HCT116 (cell line): Measurements from ENCODE around the gene UVSSA. TPM values are rescaled to one million over a fixed set of nuclear protein-coding genes. Genes with fewer than 3 reads are reported as not detected.
A peak's percentile ranks its signal among the peaks of the same experiment; 100 is the strongest.

ENCODE experiments used
- ATAC-seq: fragments of 200-7000 bp; cut with Tn5 transposase; 2 replicates; pipeline ENCODE4 v1.9.1; 2020; ENCODE audit warnings: mild to moderate bottlenecking, moderate library complexity
- BruUV-seq: library from RNA; stranded (reverse); fragments of 400-500 nt; replicated peaks from 2 replicates; lab custom pipeline; 2021; lab: Mats Ljungman, UMichigan
- CTCF ChIA-PET: fragments of 300-600 bp; sonication (Branson Sonifier 250); formaldehyde crosslinking; loops from one replicate; lab custom pipeline; 2021; ENCODE audit warnings: antibody characterized with exemption; lab: Charles Lee
- POLR2A ChIA-PET: fragments of 300-600, 350-600 bp; sonication (Branson Sonifier 250); formaldehyde crosslinking; loops from one replicate; lab custom pipeline; 2021; ENCODE audit warnings: antibody characterized with exemption; lab: Charles Lee
- RAD21 ChIA-PET, 2 experiments: fragments of 300-600 bp; sonication (Branson Sonifier 250); formaldehyde crosslinking; loops; one replicate each; lab custom pipeline; 2023; ENCODE audit warnings: low total read pairs in 2 of 2; ENCODE audit not compliant: uncharacterized antibody in 2 of 2, unreplicated experiment in 2 of 2, low non-redundant PET in 1 of 2; lab: Charles Lee
- DNase-seq: peaks from one replicate; pipeline ENCODE4 v3.0.0-alpha.2; 2010; ENCODE audit warnings: low read depth, low spot score
- H2AFZ ChIP-seq: fragments of 200-600 bp; shearing (Covaris generic), sonication (generic); 2 replicates; pipeline ENCODE4 v1.6.1; 2017; ENCODE audit warnings: low read depth, mixed run types, mixed read lengths, antibody characterized with exemption, low read length; ENCODE audit not compliant: poor library complexity, severe bottlenecking
- H3K27ac ChIP-seq: 2 replicates; pipeline ENCODE4 v1.5.1; 2012; ENCODE audit warnings: low read depth, low read length
- H3K27me3 ChIP-seq: fragments of 200-600 bp; sonication (generic); 2 replicates; pipeline ENCODE4 v1.6.1; 2016; ENCODE audit warnings: mixed run types, low read length, mixed read lengths; ENCODE audit not compliant: insufficient read depth
- H3K36me3 ChIP-seq, 2 experiments: fragments of 200-500 bp in 1 of 2; fragments of 200-600 bp in 1 of 2; sonication (Bioruptor generic) in 1 of 2; sonication (generic) in 1 of 2; 2 replicates each; pipeline versions ENCODE4 v1.5.1 to v1.6.1; 2014 to 2016; ENCODE audit warnings: low read length in 2 of 2, inconsistent platforms in 1 of 2, mixed read lengths in 1 of 2, mixed run types in 1 of 2; ENCODE audit not compliant: insufficient read depth in 2 of 2, control insufficient read depth in 1 of 2
- H3K4me1 ChIP-seq, 2 experiments: fragments of 200-600 bp in 1 of 2; sonication (generic) in 1 of 2; 2 replicates each; pipeline versions ENCODE4 v1.5.1 to v1.6.1; 2012 to 2017; ENCODE audit warnings: low read length in 2 of 2, inconsistent platforms in 1 of 2, mild to moderate bottlenecking in 1 of 2, mixed read lengths in 1 of 2, mixed run types in 1 of 2, moderate library complexity in 1 of 2; ENCODE audit not compliant: insufficient read depth in 2 of 2, control insufficient read depth in 1 of 2
- H3K4me2 ChIP-seq: fragments of 200-600 bp; sonication (generic); 2 replicates; pipeline ENCODE4 v1.6.1; 2017; ENCODE audit warnings: mixed run types, low read length, mixed read lengths
- H3K4me3 ChIP-seq, 2 experiments: fragments of 200-600 bp in 1 of 2; sonication (generic) in 1 of 2; replicated peaks in 1 of 2; 2 replicates each; pipeline ENCODE4 v1.5.1; 2011 to 2016; ENCODE audit warnings: low read length in 2 of 2, control low read depth in 1 of 2, low read depth in 1 of 2, mild to moderate bottlenecking in 1 of 2, mixed read lengths in 1 of 2, mixed run types in 1 of 2
- H3K79me2 ChIP-seq: fragments of 200-600 bp; sonication (generic); 2 replicates; pipeline ENCODE4 v1.6.1; 2017; ENCODE audit warnings: mild to moderate bottlenecking, mixed run types, low read length, moderate library complexity, mixed read lengths; ENCODE audit not compliant: insufficient read depth
- H3K9ac ChIP-seq: fragments of 200-600 bp; sonication (generic); 2 replicates; pipeline ENCODE4 v1.6.1; 2016; ENCODE audit warnings: low read length, mixed read lengths
- H3K9me2 ChIP-seq: fragments of 200-600 bp; sonication (generic), shearing (Covaris generic); 2 replicates; pipeline ENCODE4 v1.6.1; 2017; ENCODE audit warnings: mixed run types, mild to moderate bottlenecking, moderate library complexity; ENCODE audit not compliant: insufficient read depth
- H3K9me3 ChIP-seq, 2 experiments: fragments of 200-500 bp in 1 of 2; fragments of 200-600 bp in 1 of 2; sonication (Bioruptor generic) in 1 of 2; sonication (generic) in 1 of 2; 2 replicates each; pipeline ENCODE4 v1.6.1; 2014 to 2017; ENCODE audit warnings: low read length in 2 of 2, mixed read lengths in 2 of 2, inconsistent platforms in 1 of 2, low read depth in 1 of 2, mild to moderate bottlenecking in 1 of 2, mixed run types in 1 of 2, moderate library complexity in 1 of 2; ENCODE audit not compliant: control insufficient read depth in 1 of 2, insufficient read depth in 1 of 2
- H4K20me1 ChIP-seq: fragments of 200-600 bp; sonication (generic), shearing (Covaris generic); 2 replicates; pipeline ENCODE4 v1.6.1; 2017; ENCODE audit warnings: mixed run types, mild to moderate bottlenecking, moderate library complexity; ENCODE audit not compliant: insufficient read depth
- POLR2AphosphoS5 ChIP-seq: IDR thresholded peaks from 2 replicates; pipeline ENCODE4 v1.6.1; 2011; ENCODE audit warnings: mild to moderate bottlenecking, low read depth, low read length, moderate library complexity
- ZFX ChIP-seq: fragments of 450-650 bp; IDR thresholded peaks from 2 replicates; pipeline ENCODE4 v1.6.1; 2017
- intact Hi-C: fragments of 100-400 bp; cut with micrococcal nuclease; formaldehyde crosslinking; loops from 2 replicates; pipeline ENCODE4 v1.10.0; 2022
- total RNA-seq: library from RNA; stranded (reverse); gene quantifications from one replicate; pipeline ENCODE4 v1.2.1, GENCODE V29; 2021; ENCODE audit not compliant: unreplicated experiment
- TF ChIP-seq, protein P1 (sequence below): IDR thresholded peaks from 2 replicates; pipeline ENCODE4 v1.6.1; 2012; ENCODE audit warnings: low read depth

Gene UVSSA
- total RNA-seq, 1 experiment from 2014 or later = 30.5 TPM

DNA sequence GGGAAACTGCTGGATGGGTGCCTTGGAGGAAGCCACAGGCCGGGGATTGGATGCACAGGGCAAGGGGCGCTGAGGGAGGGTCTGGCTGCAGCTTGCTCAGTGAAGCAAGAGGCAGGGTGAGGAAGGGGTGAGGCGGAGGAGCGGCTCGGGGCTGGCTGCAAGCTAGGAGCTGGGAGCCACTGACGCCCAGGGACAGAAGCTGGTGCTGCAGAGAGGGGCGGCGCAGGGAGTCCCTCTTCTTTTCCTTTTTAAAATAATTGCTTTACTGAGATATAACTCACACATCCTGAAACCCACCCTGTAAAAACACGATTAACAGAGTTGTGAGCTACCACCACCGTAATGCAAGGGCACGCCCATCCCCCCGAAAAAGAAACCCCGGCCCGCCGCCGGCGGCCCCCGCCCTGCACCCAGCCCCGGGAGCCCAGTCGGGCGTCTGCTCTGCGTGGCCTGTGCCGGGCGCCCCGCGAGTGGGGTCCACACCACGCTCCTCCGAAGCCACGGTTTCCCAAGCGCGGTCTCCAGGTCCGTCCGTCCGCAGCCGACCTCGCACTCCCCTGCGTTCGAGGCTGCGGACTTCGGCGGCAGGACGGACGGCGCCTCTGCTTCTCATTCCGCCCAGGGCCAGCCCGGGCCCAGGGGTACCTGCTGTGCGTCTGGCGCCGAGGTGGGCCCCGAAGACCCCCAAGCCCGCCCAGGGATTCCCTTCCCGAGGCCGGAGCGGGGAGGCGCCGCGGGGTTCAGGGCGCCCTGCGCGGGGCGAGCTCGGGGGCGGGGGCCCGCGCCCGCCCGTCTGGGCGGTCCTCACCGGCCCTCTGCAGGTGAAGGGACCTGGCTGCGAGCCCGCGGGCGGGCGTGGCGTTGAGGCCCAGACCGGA is 866 bp upstream of the UVSSA start:
- no TSS peak for BruUV-seq
- Histone ChIP-seq H3K4me1 (peaks cover 5 to 28% of the 10 kb centered on the region in 2 experiments), H3K4me3 (peak overlapping the region; percentile 74 to 76), H3K9me3 (no peaks in the 10 kb centered on the region), H3K9ac (peak overlapping the region; percentile 93), H4K20me1 (no peaks in the 10 kb centered on the region), H3K4me2 (peak overlapping the region; percentile 90), H3K9me2 (no peaks in the 10 kb centered on the region), H3K27me3 (no peaks in the 10 kb centered on the region)
- ATAC-seq (peak; percentile 56), DNase-seq (no peak)
- CTCF ChIA-PET = interaction anchor here (0.8 to 1.0 kb wide), 3 partner anchors 10 to 183 kb away, joined by 3 to 5 read pairs (median 3); no protein-coding TSS in a partner anchor
- RAD21 ChIA-PET = no interaction called here
- TF ChIP-seq, protein P1, sequence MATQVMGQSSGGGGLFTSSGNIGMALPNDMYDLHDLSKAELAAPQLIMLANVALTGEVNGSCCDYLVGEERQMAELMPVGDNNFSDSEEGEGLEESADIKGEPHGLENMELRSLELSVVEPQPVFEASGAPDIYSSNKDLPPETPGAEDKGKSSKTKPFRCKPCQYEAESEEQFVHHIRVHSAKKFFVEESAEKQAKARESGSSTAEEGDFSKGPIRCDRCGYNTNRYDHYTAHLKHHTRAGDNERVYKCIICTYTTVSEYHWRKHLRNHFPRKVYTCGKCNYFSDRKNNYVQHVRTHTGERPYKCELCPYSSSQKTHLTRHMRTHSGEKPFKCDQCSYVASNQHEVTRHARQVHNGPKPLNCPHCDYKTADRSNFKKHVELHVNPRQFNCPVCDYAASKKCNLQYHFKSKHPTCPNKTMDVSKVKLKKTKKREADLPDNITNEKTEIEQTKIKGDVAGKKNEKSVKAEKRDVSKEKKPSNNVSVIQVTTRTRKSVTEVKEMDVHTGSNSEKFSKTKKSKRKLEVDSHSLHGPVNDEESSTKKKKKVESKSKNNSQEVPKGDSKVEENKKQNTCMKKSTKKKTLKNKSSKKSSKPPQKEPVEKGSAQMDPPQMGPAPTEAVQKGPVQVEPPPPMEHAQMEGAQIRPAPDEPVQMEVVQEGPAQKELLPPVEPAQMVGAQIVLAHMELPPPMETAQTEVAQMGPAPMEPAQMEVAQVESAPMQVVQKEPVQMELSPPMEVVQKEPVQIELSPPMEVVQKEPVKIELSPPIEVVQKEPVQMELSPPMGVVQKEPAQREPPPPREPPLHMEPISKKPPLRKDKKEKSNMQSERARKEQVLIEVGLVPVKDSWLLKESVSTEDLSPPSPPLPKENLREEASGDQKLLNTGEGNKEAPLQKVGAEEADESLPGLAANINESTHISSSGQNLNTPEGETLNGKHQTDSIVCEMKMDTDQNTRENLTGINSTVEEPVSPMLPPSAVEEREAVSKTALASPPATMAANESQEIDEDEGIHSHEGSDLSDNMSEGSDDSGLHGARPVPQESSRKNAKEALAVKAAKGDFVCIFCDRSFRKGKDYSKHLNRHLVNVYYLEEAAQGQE = no peak
- TF ChIP-seq ZFX (peak; percentile 72), POLR2AphosphoS5 (peak; percentile 74)
- TF ChIP-seq, all 23 proteins: peak for 2
- Histone ChIP-seq H3K27ac (peak overlapping the region; percentile 98), H3K36me3 (peaks cover 2 to 3% of the 10 kb centered on the region in 2 experiments; a peak in 3 of 4 replicates), H2AFZ (no peak overlapping the region), H3K79me2 (peaks cover 29% of the 10 kb centered on the region)
- POLR2A ChIA-PET = interaction anchor here (1.3 to 2.1 kb wide), 2 partner anchors 14 to 98 kb away, joined by 3 to 8 read pairs; partner anchors contain the start of gene CTBP1
- intact Hi-C loops = loop anchor here (5.0 kb wide), 1 partner anchor 59 kb away; the partner anchor contains the start of gene MAEA
